Endothelial cell of umbilical vein (primary cell): Measurements from ENCODE around the gene ST3GAL4.
"Not testable (repeated sequence)": the region's sequence is repeated elsewhere in the genome, so short reads cannot be mapped to it uniquely, and the experiment has no call there.

Experiments
- EZH2 ChIP-seq: IDR thresholded peaks from 2 replicates; pipeline ENCODE4 v1.6.1; 2012; ENCODE audit warnings: borderline replicate concordance, low read depth, mild to moderate bottlenecking, moderate library complexity, low read length, inconsistent platforms; ENCODE audit not compliant: severe bottlenecking
- FOS ChIP-seq: IDR thresholded peaks from 2 replicates; pipeline ENCODE4 v1.6.1; 2011; ENCODE audit warnings: mild to moderate bottlenecking, low read length, moderate library complexity, borderline replicate concordance; ENCODE audit not compliant: insufficient read depth
- GATA2 ChIP-seq: IDR thresholded peaks from 2 replicates; pipeline ENCODE4 v1.7.0; 2011; ENCODE audit warnings: low read depth, mild to moderate bottlenecking, moderate library complexity, mixed read lengths, low read length; ENCODE audit not compliant: insufficient read length, insufficient read depth
- JUN ChIP-seq: IDR thresholded peaks from 2 replicates; pipeline ENCODE4 v1.6.1; 2011; ENCODE audit warnings: borderline replicate concordance, low read depth; ENCODE audit not compliant: insufficient read length, insufficient read depth
- MYC ChIP-seq: IDR thresholded peaks from one replicate; pipeline ENCODE4 v1.6.1; 2011; ENCODE audit warnings: mild to moderate bottlenecking, low read depth, low read length
- POLR2A ChIP-seq: IDR thresholded peaks from 2 replicates; pipeline ENCODE4 v1.6.1; 2012; ENCODE audit warnings: low read depth, mild to moderate bottlenecking, control low read depth, low read length
- POLR2AphosphoS5 ChIP-seq: IDR thresholded peaks from 2 replicates; pipeline ENCODE4 v1.6.1; 2012; ENCODE audit warnings: low read depth, mild to moderate bottlenecking, control low read depth, low read length, moderate library complexity; ENCODE audit not compliant: insufficient read depth
- TF ChIP-seq, protein P1 (sequence below), 2 donors: IDR thresholded peaks; 1 replicate in 1 of 2; 2 replicates in 1 of 2; pipeline ENCODE4 v1.5.1; 2011; ENCODE audit warnings: low read length in 2 of 2, mild to moderate bottlenecking in 2 of 2, moderate library complexity in 2 of 2, control low read depth in 1 of 2, inconsistent platforms in 1 of 2, low read depth in 1 of 2; ENCODE audit not compliant: insufficient read depth in 1 of 2; ENCODE audit errors: extremely low read depth in 1 of 2
- TF ChIP-seq, protein P2 (sequence below): IDR thresholded peaks from 2 replicates; pipeline ENCODE4 v1.6.1; 2011; ENCODE audit not compliant: insufficient read depth, insufficient read length

DNA sequence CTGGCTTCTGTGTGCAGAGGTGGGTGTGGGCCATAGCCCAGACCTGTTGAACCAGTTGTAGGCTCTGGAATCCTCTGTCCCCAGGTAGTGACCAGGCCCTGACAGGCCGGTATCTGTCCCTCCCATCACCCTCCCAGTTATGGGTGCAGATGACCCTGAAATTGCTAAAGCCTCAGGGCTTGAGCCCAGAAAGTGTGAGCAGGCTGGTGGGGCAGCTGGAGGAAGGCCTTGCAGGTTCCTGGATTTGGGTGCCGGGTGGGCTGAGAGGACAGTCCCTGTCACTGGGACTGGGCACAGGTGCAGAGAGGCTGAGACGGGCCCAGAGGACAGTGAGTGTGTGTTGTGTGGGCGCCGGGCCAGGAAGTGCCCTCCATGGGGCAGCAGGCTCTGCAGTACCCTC lies 10.0 kb downstream of the ST3GAL4 start:
- TF ChIP-seq POLR2A, EZH2, MYC, JUN, GATA2, POLR2AphosphoS5, FOS: not testable (repeated sequence)
- TF ChIP-seq, protein P1, sequence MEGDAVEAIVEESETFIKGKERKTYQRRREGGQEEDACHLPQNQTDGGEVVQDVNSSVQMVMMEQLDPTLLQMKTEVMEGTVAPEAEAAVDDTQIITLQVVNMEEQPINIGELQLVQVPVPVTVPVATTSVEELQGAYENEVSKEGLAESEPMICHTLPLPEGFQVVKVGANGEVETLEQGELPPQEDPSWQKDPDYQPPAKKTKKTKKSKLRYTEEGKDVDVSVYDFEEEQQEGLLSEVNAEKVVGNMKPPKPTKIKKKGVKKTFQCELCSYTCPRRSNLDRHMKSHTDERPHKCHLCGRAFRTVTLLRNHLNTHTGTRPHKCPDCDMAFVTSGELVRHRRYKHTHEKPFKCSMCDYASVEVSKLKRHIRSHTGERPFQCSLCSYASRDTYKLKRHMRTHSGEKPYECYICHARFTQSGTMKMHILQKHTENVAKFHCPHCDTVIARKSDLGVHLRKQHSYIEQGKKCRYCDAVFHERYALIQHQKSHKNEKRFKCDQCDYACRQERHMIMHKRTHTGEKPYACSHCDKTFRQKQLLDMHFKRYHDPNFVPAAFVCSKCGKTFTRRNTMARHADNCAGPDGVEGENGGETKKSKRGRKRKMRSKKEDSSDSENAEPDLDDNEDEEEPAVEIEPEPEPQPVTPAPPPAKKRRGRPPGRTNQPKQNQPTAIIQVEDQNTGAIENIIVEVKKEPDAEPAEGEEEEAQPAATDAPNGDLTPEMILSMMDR (IDR thresholded peaks at IDR 0.05; ENCODE audit: extremely low read depth in 1 of 2, insufficient read depth in 1 of 2, low read depth in 1 of 2, low read length in 2 of 2): not testable (repeated sequence)
- TF ChIP-seq, protein P2, sequence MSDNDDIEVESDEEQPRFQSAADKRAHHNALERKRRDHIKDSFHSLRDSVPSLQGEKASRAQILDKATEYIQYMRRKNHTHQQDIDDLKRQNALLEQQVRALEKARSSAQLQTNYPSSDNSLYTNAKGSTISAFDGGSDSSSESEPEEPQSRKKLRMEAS: not testable (repeated sequence)
